ENCODE results near the gene CADPS. TPM values are rescaled to one million over a fixed set of nuclear protein-coding genes. Genes with fewer than 3 reads are reported as not detected.

Gene CADPS
- total RNA-seq, 1 donor from 2014 or later: not detected

DNA sequence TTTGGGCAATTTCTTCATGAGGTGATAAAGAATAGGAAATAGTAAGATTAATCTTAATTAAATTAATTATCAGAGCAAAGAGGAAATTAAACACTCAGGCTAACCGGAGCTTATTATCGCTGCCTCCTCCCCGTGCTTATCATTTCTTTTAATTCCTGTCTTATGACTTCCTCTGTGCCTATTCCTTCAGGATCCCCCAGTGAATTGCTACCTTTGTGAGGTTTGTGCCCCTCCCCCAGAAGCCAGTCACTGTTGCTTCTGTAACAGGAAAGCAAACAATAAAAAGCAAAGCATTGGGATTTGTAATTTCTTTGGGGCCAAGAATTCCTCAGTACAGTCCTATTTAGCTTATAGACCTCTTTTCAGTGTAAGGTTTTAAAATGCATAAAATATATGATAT is 164.5 kb downstream of the CADPS start:
- no peaks in the 10 kb centered on the region for H3K36me3 ChIP-seq
- TF ChIP-seq, protein P1, sequence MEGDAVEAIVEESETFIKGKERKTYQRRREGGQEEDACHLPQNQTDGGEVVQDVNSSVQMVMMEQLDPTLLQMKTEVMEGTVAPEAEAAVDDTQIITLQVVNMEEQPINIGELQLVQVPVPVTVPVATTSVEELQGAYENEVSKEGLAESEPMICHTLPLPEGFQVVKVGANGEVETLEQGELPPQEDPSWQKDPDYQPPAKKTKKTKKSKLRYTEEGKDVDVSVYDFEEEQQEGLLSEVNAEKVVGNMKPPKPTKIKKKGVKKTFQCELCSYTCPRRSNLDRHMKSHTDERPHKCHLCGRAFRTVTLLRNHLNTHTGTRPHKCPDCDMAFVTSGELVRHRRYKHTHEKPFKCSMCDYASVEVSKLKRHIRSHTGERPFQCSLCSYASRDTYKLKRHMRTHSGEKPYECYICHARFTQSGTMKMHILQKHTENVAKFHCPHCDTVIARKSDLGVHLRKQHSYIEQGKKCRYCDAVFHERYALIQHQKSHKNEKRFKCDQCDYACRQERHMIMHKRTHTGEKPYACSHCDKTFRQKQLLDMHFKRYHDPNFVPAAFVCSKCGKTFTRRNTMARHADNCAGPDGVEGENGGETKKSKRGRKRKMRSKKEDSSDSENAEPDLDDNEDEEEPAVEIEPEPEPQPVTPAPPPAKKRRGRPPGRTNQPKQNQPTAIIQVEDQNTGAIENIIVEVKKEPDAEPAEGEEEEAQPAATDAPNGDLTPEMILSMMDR (IDR thresholded peaks at IDR 0.05): no peak
- no peak for DNase-seq (ENCODE audit: low spot score in 2 of 2)
- H3K9me3 ChIP-seq: no peaks in the 10 kb centered on the region
- H3K27me3 ChIP-seq: no peaks in the 10 kb centered on the region
- intact Hi-C loops (cut with DNase I): no loop called here
- no peak overlapping the region for H3K4me3 ChIP-seq
- no peaks in the 10 kb centered on the region for H3K4me1 ChIP-seq
- no peak overlapping the region for H3K27ac ChIP-seq

DNA sequence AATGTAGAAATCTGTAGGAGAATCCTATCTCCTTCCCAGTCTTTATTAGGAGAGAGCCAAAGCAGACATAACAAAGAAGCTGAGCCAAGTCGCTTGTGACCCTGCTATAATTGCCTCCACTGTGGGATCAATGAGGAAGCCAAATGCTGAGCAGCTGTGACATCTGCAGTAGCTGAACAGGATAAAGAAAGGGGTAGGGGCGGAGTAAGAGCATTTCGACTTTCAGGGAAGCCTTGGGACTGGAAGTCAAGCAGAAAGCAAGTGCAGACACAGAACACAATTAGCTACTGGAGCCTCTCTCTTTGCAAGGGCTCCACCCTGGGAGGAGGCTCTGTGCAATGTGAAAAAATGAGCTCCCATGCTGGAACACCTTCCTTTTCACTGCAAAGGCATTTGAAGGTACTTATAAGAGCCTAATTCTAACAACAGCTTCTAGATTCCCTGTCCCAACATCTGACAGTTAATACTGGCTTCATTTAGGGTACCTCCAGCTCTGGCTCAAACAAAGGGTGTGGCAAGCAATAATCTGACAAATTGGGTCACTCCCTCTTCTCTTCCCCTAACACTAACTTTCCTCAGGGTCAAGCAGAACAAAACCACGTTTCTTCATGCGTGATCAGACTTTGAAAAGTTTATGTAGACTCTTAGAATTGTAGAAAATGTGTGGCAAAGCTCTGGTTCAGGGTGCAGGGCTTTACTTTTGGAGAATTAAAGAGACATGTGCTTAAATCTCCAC is 166.4 kb downstream of the CADPS start:
- Histone ChIP-seq H3K27ac (no peak overlapping the region), H3K36me3 (no peaks in the 10 kb centered on the region), H3K27me3 (no peaks in the 10 kb centered on the region), H3K9me3 (no peaks in the 10 kb centered on the region), H3K4me3 (no peak overlapping the region), H3K4me1 (no peaks in the 10 kb centered on the region)
- intact Hi-C loops (cut with DNase I): no loop called here
- TF ChIP-seq, protein P1 (IDR thresholded peaks at IDR 0.05): no peak
- DNase-seq (ENCODE audit: low spot score in 2 of 2): no peak

- no peaks in the 10 kb centered on the region for H3K9me3 ChIP-seq
- no peak overlapping the region for H3K27ac ChIP-seq
- no peak for DNase-seq (ENCODE audit: low spot score in 2 of 2)
- no peaks in the 10 kb centered on the region for H3K4me1 ChIP-seq
- H3K36me3 ChIP-seq: no peaks in the 10 kb centered on the region
- TF ChIP-seq, protein P1 (IDR thresholded peaks at IDR 0.05): no peak
- H3K4me3 ChIP-seq: no peak overlapping the region
- intact Hi-C loops (cut with DNase I): no loop called here
- no peaks in the 10 kb centered on the region for H3K27me3 ChIP-seq
Observed at GRCh38 chr3:62705721-62706120, 169.5 kb downstream of the CADPS start.

GRCh38 chr3:62703451-62704167 is 171.6 kb downstream of the CADPS start:
- no peak for DNase-seq (ENCODE audit: low spot score in 2 of 2)
- Histone ChIP-seq H3K9me3 (no peaks in the 10 kb centered on the region), H3K4me3 (no peak overlapping the region), H3K27ac (no peak overlapping the region), H3K27me3 (no peaks in the 10 kb centered on the region), H3K4me1 (no peaks in the 10 kb centered on the region), H3K36me3 (no peaks in the 10 kb centered on the region)
- TF ChIP-seq, protein P1 (IDR thresholded peaks at IDR 0.05): no peak
- intact Hi-C loops (cut with DNase I): no loop called here

DNA sequence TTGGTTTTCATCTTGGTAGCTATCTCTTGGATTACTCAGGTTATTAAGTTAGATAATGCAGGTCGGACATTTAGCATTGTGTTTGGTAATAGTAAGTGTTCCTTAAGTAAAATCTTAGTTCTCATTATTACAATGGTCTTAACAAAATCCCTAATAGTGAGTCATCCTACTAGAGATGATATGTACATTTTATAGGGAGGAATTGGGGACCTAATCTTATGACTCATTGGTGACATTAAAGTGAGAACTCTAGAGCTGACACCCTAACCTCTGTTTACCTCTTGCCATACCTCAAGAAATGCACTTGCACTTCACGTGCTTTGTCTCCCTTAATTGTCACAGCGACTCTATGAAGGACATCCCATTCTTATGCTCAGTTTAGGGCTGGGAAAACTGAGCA is 174.9 kb downstream of the CADPS start:
- no peaks in the 10 kb centered on the region for H3K36me3 ChIP-seq
- intact Hi-C loops (cut with DNase I): no loop called here
- TF ChIP-seq, protein P1 (IDR thresholded peaks at IDR 0.05): no peak

More for the DNA sequence above, 174.9 kb downstream of the CADPS start:
- no peak overlapping the region for H3K27ac ChIP-seq
- DNase-seq (ENCODE audit: low spot score in 2 of 2): no peak
- H3K4me1 ChIP-seq: no peaks in the 10 kb centered on the region
- H3K9me3 ChIP-seq: no peaks in the 10 kb centered on the region
- no peaks in the 10 kb centered on the region for H3K27me3 ChIP-seq
- H3K4me3 ChIP-seq: no peak overlapping the region
